HG02973 (cell line): ENCODE measurements around the gene SCIN.

Experiments
- ATAC-seq: cut with Tn5 transposase; IDR thresholded peaks from one replicate; pipeline ENCODE4 v1.9.1; 2021; ENCODE audit warnings: moderate library complexity; ENCODE audit not compliant: unreplicated experiment

Gene SCIN

DNA sequence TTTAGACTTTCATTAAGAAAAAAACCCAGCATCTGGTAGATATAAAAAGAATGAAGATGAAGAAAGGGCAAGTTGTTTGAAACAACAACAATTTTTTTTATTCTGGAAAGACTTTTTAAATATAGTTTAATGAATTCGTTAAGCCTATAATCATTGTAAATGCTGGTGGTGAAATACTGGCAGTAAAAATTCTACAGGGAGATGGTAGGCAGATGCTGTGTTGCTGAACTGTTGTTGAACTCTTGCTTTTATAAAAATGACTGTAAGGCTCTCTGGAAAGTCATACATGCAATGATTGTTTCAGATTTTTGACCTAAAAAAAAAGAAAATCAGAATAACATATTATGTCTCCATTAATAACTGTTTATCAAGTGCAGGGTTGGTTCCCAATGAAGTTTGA is 39.0 kb downstream of the SCIN start:
- ATAC-seq: no peak

DNA sequence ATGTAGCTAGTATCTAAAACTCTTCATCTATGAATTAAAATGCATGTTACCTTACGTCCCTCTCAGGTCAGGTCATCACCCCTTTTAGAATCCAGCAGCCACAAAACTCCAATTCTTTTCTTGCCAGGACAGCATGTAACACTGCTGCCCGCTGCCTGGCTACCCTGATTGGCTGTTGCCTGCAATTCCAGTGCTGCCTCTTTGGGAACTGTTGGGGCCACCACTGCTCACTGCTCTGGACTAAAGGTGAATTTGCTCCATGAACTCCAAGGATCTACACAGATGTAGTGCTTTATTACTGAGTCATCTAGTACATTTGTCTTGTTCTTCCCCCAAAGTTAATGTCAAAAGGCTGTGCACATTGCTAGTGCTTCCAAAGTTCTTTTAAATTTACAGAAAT is 40.4 kb downstream of the SCIN start:
- no peak for ATAC-seq

DNA sequence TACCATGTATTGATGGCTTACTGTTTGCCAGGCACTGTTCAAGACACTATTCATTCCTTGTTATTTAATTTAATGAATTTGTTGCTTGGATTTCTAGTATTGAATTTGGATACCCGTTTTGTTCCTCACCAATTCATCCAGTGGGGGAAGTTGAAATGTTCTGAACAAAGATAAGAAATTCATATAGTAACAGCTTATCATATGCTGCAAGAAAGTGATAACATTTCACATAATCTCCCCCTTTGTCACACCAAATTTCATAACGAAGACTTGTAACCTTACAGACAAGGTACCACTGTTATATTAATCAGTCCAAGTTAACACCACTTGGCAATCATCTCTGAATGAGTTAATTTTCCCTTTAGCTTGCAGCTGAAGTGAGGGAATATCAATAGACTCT is 42.1 kb downstream of the SCIN start:
- no peak for ATAC-seq

DNA sequence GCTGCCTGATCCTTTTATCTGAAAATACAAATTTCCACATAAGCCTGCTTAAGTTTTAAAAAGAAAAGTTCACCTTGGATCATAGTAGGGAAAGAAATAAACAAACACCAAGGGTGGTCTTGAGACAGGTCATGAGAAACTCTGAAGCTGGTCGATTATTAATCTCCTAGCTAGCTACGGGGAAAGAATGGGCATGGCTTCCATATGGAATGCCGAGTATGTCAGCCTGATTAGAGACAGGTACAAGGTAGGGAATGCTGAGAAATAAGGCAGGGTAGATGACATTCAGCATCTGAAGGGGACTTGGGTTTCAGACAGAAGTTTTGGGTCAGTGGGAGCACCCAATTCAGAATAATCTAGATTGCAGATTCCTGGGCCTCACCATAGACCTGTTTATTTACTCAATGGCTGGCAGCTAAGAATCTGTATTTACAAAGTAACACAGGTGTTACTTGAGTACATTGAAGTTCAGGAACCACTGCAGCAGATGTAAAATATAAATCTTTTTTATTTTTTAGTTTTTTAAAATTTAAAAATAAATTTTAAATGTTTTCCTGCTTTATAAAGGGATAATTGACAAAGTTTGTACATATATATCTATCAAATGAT is 49.0 kb downstream of the SCIN start:
- ATAC-seq: no peak

DNA sequence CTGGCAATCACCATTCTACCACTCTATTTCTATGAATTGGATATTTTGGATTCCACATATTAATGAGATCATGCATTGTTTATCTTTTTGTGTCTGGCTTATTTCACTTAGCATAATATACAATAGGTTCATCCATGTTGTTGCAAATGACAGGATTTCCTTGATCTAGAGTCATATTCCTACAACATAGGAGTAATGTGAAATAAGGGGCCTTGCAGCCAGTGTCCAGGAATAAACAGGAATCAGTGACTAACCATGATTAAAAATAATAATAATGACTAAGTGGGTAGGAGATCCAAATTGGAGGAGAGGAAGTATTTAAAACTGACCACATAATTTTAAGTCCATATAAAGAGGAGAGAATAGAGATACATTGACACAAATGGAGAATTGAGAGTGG is 49.9 kb downstream of the SCIN start:
- ATAC-seq: no peak

DNA sequence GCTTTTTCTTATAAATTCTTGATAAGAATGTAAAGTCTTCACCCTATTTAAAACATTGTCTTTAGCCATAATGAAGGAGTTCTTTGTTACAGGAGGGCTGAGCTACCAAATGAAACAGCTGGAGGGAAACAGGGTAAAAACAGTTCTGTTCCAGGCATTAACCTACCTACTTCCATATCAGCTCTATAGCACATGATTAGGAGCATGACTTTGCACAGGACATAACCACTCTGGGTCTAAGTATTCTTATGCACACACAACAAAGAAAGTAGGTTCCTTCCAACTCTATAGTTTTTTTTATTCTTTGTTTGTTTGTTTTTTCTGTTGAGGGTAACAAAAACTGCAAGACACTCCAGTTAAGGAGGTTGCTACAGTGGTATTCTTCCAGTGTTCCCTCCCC is 52.7 kb downstream of the SCIN start:
- no peak for ATAC-seq

DNA sequence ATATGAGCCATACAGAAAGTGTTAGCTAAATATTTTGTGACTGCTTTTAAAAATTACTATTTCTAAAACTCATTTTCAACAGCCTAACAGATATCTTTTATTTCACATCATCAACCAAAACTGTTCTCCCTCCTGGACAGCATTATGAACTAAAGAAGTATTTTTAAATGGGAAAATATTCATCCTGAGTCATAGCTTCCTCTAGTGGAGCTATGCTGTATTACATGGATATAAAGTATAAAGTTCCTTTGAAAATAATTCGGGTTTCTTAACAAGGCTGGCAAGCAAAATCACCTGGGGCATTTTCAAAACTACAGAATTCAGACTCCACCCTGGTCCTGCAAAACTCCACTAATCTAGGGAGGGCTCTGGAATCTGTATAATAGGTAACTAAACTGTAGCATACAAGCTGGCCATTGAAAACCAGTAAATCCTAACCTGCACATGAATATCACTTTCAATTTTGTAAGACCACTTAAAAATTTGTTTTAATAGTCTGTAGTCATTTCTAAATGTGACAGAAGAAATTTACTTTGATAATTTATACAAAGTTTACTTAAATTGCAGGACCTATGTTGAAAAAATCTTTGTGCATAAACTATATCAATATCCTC is 53.5 kb downstream of the SCIN start:
- no peak for ATAC-seq

DNA sequence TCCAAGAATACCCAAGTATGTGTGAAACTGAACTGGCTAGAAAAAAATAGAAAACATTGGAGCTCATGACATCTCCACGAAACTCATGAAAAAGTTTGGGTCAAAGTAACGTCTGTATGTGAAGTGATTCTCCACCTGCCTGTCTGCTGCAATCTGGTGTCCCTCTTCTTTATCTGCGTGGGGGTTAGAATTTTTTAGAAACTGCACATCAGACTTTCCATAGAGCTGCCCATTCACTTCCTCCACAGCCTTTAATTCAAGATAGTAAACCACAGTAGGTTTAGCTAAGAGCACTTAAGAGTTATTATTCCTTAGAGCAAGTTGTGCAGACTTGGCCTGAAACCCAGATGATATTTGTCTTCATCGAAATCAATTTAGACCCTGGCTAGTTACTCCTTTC is 55.3 kb downstream of the SCIN start:
- no peak for ATAC-seq

DNA sequence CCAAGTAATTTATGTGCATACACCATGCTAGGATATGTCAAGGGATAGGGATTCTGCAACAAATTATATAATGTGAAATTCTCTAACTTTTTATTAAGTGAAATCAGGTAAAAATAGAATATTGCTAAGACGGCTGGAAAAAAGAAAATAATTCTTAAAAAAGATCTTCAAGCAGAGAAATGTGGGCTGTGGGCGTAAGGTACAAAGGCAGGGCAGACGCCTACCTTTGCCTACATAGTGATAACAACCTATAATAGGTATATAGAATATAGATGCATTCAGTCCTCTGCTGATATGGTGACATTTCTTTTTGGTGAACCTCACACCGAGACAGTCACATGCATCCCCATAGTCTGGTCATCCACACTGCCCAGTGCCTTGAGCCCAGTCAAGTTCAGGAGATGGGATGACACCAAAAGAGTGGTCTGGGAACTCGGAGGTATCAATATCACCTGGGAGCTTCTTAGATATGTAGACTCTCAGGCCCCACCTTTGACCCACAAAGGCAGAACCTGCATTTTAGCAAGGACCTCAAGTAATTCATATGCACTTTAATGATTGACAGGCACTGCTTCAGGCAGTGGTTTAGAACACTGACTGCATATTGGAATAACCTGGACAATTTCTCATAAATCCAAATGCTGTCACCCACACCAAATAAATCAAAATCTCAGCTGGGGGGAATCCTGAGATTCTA is 59.4 kb downstream of the SCIN start:
- no peak for ATAC-seq

DNA sequence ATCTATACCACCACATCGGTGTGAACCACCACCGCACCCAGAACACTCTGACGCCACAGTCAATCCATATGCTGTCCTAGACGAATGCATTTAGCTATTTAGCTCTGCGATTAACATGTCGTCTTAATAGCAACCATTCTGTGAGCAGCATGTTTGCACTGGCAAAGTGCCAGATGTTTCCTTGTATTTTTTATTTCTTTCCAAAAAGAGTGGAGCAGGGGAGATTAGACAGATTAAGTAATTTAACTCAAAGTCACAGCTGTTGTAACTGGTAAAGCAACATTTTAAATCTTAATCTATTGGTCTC is 59.9 kb downstream of the SCIN start:
- ATAC-seq: no peak

DNA sequence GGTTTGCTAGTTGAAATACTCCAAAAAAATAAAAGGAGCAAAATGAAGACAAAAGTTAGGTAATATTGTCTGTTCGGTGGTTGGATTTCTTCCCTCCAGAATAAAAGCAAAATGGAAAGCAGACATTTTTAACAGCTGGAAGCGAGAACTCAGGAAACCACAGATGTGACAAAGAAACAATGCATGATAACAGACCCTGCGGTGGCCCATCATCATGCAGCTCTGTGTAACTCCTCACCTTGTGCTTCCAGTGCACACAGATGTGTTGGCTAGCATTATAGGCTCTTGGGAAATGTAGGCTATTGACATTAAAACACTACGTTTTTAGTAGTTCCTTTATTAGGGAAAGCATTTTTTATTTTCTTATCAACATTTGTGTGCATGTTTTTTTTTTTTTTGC is 63.1 kb downstream of the SCIN start:
- ATAC-seq: no peak

DNA sequence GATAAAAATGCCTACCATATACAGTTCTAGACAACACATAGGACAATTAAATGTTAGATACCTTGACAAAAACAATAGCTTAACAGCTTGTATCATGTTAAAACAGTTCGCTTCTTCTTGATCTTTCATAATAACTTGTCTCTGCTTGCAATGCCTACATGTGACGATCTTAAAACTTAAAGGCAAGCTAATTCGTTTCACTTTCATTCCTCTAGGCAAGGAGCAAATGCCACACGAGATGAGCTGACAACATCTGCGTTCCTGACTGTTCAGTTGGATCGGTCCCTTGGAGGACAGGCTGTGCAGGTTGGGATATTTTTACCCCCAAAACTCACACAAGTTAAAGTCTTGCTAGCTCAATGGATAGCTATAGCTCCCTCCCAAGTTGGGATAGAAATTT is 65.3 kb downstream of the SCIN start:
- peak; percentile 81 for ATAC-seq

DNA sequence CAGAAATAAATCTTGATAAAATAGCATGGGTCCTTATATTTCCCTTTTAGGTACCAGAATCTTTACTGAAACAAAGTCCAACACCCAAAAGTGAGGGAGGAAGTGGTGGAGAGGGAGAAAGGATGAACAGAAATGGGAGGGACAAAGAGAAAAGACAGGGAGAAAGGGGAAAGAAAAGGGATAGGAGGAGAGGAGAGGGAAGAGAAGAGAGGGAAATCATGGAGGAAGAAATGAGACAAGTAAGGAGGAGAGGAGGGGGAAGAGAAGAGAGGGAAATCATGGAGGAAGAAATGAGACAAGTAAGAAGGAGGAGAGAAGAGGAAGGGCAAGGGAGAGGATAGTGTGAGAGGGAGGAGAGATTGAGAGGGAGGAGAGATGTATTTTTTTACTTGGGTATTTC is 66.8 kb downstream of the SCIN start:
- no peak for ATAC-seq

DNA sequence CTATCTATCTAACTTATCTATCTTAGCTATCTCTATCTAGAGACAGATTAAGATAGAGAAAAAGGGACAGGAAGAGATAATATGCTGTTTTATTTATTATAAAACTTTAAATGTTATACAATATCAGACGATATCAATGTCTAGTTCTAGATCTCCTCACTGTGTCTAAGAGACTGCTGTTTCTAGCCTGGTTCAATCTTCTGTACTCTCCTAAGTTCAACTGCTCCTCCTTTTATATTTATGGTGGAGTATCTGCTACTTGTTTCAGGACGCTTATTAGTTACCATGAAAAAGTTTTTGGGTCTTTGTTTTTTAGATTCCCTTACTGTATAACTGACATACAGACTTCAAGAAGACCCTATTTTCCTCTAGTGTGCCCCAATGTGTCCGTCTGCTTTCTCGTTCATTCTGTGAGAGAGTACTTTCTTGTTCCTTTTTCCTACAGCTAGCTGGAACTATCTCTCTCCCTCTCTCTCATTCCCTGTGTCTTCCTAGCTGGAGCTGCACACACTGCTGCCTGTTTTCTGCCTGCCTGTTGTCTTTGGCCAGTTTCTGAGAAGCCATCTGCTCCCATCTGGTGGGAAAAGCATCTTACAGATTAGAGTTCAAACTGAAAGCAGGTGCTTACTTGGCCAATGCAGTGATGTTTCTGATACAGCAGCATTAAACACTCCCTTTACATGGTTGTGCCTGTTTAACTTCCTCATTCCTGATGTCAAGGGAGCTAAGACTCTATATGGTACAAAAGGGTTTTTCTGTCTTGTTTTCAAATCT is 67.5 kb downstream of the SCIN start:
- no peak for ATAC-seq

DNA sequence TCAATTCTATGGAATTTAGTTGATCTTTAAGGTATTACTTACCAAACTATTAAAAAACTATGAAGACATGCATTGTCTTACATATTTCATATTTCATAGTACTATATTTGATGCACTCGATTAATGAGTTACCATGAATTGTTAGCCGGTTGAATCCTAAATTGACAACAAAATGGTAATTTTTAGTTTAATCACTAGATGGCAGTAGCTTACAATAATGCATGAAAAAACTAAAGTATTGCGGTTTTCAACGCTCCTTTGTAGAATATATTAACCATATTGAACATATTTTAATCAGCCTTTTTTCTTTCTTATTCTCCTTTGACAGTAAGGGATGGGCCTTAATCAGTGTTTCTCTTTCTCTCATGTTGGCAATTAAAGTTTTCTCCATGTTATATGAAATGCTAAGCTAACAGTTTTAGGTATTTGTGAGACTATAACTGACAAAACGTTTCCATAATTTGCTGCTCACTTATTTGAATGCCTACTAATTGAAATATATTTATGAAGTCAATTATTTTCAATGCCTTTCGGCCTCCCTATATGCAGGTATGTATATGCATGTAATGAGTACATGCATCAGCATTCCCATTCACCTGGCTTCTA is 68.4 kb downstream of the SCIN start:
- ATAC-seq: peak; percentile 42

DNA sequence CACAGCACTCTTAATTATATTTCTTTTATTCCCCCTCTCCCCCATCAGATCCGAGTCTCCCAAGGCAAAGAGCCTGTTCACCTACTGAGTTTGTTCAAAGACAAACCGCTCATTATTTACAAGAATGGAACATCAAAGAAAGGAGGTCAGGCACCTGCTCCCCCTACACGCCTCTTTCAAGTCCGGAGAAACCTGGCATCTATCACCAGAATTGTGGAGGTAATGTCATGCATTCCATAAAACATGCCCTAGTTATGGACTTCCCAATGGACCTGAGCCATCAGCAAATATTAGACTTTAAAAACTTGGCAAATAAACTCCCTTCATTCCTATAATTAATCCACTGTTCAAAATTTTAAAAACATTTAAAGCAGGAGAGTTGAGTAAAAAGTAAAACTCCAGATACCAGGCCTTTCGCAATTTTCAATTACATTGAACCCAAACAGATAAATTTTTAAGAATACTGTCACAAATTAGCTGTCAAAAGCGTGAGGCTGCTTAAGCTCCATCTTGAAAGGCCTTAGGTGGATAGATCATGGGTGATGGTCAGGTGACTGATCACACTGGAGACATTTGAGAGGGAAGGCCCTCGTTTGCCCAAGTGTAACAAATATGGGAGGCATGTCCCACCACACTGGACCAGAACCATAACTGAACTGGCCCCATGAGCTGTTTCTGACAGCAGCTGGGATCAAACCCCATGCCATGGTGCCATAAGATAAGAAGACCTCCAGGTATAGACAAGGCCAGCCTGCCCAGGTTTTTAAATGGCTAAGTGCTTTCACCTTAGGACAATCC is 70.0 kb downstream of the SCIN start:
- no peak for ATAC-seq

DNA sequence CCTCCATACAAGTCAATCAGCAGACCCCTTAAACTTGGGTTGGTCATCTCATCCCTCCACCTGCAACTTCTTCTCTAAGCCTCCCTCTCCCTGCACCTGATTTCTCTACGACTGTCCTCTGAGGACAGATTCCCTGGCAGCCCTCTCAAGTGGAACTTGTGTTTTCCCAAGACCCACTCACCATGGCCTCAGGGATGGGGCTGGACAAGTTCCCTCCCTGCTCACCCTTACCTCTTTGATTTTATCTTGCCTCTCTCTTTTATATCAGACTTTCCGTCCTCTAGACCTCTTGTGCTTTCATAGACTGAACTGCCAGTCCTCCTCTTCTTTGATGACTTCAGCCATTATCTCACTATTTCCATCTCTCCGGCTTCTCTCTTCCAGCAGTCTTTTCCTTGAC is 70.7 kb downstream of the SCIN start:
- ATAC-seq: no peak

DNA sequence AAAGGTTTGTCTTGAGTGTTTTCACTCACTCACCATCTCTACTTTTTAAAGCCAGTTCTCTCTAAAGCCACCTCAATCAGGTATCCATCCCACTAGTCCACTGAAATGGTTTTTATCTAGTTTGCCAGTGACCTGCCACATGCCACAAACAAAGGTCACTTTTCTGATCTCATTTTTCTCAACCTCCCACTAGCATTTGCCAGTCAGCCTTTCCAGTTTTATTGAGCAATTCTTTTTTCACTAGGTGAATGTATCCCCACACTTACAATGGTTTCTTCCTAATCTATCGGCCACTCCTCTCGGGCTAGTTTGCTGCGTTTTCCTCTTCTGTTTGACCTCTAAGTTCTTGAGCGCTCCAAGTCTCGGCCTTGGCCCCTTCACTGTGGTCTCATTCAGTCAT is 72.0 kb downstream of the SCIN start:
- no peak for ATAC-seq

DNA sequence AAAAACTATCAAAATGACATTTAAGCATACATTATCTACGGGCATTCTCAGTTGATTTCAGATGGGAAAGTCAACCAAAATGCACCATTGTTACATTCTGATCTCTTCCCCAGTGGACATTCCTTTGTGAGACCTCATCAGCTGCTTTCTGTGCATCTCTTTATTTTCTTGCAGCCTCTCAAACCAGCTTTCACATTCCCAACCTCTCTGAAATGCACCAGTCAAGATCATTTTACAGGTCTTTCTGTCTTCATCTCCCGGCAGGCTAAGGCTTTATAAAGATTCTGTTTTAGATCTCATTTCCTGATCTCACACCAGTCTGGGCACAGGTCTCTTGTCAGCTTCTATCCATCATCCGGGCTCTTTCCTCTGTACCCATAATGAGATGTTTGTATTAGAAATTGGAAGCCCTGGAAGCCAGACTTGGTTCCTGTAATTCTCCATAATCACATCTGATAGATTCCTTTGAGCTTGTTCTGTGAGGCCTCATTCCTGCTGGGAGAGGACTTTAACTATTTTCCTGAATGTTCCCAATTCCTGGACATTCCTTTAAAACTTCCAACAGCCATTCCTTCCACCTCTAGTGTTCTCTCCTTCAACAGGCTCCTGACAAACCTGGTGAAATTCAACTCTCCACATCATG is 72.6 kb downstream of the SCIN start:
- no peak for ATAC-seq

DNA sequence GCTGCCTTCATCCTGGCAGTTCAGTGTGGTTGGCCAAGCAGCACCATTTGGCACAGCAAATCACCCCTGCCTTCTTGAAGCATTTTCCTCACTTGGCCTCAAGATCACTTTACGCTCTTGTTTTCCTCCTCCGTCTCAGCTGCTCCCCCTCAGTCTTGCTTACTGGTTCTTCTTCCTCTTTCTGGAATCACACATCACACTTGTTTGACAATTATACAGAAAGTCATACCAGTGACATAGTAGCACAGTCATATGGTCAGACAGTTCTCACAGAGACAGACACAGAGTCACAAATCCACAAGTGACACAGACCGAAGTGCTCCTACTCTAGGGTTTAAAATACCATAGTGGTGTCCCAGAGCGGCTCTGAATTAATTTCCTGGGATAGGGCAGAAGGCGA is 73.1 kb downstream of the SCIN start:
- no peak for ATAC-seq
